GM12873 (cell line): ENCODE measurements around the gene GIN1.

Source experiments
- TF ChIP-seq, protein P1 (sequence below): IDR thresholded peaks from 2 replicates; pipeline ENCODE4 v1.5.1; 2012; ENCODE audit warnings: low read depth, mild to moderate bottlenecking, moderate library complexity, low read length, control low read depth; ENCODE audit not compliant: insufficient read depth; ENCODE audit errors: missing control alignments

Gene GIN1

DNA sequence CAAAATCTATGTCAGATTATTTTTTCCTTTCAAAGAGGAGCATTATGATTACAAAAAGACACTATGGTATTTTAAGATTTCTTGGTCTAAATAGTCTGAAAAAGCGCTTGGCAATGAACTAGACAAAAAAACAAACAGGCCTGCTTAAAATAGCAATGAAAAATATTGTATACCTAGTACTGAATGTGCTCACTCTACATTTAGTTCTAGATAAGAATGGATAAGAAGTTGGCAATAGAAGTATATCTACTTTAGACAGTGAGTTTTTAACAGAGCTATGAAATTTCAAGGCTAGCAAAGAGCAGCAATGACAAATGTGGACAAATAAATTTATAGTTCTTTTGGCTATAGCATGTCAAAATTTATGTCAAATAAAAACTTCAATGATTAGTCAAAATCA is 26.2 kb downstream of the GIN1 start:
- TF ChIP-seq, protein P1, sequence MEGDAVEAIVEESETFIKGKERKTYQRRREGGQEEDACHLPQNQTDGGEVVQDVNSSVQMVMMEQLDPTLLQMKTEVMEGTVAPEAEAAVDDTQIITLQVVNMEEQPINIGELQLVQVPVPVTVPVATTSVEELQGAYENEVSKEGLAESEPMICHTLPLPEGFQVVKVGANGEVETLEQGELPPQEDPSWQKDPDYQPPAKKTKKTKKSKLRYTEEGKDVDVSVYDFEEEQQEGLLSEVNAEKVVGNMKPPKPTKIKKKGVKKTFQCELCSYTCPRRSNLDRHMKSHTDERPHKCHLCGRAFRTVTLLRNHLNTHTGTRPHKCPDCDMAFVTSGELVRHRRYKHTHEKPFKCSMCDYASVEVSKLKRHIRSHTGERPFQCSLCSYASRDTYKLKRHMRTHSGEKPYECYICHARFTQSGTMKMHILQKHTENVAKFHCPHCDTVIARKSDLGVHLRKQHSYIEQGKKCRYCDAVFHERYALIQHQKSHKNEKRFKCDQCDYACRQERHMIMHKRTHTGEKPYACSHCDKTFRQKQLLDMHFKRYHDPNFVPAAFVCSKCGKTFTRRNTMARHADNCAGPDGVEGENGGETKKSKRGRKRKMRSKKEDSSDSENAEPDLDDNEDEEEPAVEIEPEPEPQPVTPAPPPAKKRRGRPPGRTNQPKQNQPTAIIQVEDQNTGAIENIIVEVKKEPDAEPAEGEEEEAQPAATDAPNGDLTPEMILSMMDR, result no peak

DNA sequence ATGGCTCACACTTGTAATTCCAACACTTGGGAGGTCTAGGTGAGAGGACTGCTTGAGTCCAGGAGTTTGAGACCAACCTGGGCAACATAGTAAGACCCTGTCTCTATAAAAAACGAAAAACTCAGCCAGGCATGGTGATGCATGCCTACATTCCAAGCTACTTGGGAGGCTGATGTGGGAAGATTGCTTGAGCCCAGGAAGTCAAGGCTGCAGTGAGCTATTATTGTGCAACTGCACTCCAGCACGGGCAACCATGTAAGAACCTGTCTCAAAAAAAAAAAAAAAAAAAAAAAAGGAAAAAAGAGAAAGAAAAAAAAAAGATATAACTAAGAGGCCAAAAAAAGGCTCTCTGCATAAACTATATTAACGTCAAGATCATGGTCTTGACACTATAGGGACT is 27.3 kb downstream of the GIN1 start:
- TF ChIP-seq, protein P1, result no peak

DNA sequence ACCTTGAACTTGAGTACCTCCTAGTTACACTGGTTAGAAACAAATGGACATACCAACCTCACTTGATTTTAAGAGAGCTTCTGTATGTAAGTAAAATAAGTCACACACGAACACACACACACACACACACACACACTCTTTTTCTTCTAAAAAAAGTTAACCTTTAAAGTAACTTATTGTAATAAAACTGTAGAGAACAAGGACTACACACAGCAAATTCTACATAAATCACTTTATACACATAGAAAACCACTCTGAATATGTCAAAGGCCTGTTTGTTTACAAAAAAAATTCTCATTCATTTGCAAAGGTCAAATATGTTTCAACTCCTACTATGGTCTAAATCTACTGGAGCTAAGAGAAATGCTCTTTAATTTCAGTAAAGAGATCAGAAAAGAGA is 29.1 kb downstream of the GIN1 start:
- TF ChIP-seq, protein P1, result no peak

DNA sequence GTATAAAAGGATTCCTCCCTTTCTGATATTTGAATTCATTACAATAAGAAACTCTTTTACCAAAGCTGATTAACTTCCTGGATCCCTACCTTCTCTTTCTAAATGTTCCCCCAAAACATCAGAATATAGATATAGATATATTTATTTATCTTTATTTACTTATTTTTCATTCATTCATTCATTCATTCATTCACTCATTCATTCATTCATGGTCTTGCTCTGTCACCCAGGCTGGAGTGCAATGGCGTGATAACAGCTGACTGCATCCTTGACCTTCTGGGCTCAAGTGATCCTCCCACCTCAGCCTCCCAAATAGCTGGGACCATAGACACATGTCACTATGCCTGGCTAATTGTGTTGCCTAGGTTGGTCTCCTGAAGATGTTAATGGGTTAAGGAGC is 30.7 kb downstream of the GIN1 start:
- TF ChIP-seq, protein P1, result no peak

DNA sequence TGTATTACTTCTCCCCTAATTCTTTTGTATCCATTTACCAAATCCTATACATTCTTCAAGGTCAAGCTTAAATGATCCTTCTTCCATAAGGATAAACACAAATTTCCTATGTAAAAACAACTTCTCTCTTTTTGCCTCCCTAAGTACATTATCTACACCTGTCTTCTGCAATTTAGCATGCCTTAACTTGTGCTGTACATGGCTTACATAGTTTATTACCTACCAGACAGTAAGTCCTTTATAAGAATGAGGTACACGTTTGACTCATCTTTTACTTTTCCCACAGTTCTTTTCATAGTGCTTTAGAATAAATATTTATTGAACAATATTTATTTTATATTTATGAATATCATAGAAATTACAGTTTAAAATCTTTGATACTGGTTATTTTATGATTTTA is 33.4 kb downstream of the GIN1 start:
- TF ChIP-seq, protein P1, result no peak

DNA sequence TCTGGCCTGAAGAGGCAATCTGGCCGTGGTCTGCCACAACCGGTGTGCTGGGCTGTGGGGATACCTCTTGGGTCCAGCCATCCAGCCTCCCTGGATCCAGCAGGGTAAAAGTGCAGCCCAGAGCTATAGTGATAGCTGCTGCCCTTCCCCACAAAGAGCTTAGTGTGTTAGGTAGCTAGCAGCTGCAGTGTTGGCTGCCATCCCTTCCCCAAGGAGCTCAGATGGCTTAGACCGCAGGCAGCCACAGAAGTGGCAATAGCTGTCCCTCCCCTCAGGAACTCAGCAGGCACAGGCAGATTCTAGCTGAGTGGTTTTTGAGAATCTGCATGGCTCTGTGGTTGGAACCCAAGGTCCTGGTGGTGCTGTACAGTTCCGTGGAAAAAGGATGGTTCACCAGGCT is 40.1 kb downstream of the GIN1 start:
- TF ChIP-seq, protein P1, result no peak

DNA sequence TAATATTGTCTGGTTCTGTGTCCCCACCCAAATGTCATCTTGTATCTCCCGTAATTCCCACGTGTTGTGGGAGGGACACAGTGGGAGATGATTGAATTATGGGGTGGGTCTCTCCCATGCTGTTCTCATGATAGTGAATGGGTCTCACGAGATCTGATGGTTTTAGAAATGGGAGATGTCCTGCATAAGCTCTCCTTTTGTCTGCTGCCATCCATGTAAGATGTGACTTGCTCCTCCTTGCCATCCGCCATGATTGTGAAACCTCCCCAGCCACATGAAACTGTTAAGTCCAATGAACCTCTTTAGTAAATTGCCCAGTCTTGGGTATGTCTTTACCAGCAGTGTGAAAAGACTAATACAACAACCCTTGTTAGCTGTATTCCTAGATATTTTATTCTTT is 44.5 kb downstream of the GIN1 start:
- TF ChIP-seq, protein P1, result no peak

DNA sequence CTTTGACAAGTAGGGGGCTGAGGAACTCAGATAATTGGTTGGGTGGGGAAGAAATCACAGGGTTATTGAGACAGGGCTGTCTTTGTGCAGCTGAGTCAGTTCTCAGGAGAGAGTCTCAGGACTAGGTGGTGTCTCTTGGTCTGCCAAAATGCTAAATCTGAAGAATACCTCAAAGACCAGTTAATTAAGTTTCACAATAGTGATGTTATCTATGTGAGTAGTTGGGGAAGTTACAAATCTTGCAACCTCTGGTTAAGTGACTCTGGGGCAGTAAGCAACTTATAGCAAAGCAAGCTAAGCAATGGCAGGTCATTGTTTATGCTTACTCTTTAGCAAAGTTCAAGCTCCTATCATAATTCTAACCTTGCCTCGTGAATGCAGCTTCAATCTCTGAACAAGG is 53.6 kb downstream of the GIN1 start:
- TF ChIP-seq, protein P1, result no peak
